HEK293 (cell line): Measurements from ENCODE around the gene RFC1.

ENCODE experiments used
- CTCF ChIA-PET: fragments of 350-600 bp; formaldehyde crosslinking; extraction: SDS; loops from one replicate; lab custom pipeline; 2021; ENCODE audit warnings: antibody characterized with exemption; lab: Yijun Ruan, JAX
- POLR2A ChIA-PET: fragments of 300-600 bp; formaldehyde crosslinking; extraction: SDS; loops from one replicate; lab custom pipeline; 2020; ENCODE audit warnings: antibody characterized with exemption, inconsistent platforms; lab: Yijun Ruan, JAX
- H3K27ac ChIP-seq: fragments of 200-500 bp; sonication (Bioruptor generic); 2 replicates; pipeline ENCODE4 v1.5.1; 2014; ENCODE audit warnings: low read depth, low read length, control low read depth, inconsistent platforms; ENCODE audit errors: extremely low read depth
- H3K36me3 ChIP-seq, 2 experiments: fragments of 200-500 bp in 1 of 2; sonication (Bioruptor generic) in 1 of 2; 1 replicate in 1 of 2; 2 replicates in 1 of 2; pipeline ENCODE4 v1.5.1; 2014 to 2017; ENCODE audit warnings: inconsistent platforms in 2 of 2, low read length in 2 of 2; ENCODE audit not compliant: control insufficient read depth in 2 of 2, insufficient read depth in 1 of 2
- H3K4me1 ChIP-seq: fragments of 200-500 bp; sonication (Bioruptor generic); 2 replicates; pipeline ENCODE4 v1.5.1; 2014; ENCODE audit warnings: mild to moderate bottlenecking, low read length, inconsistent platforms; ENCODE audit not compliant: control insufficient read depth, insufficient read depth
- H3K4me3 ChIP-seq: 2 replicates; pipeline ENCODE4 v1.5.1; 2011; ENCODE audit warnings: low read depth, mild to moderate bottlenecking, control low read depth, low read length, moderate library complexity
- H3K9me3 ChIP-seq: fragments of 200-500 bp; sonication (Bioruptor generic); 2 replicates; pipeline ENCODE4 v1.5.1; 2014; ENCODE audit warnings: low read depth, low read length, inconsistent platforms; ENCODE audit not compliant: control insufficient read depth, insufficient read depth
- MYNN ChIP-seq: fragments of 450-650 bp; formaldehyde crosslinking; IDR thresholded peaks from 2 replicates; pipeline ENCODE4 v1.5.1; 2016; ENCODE audit warnings: missing biosample characterization, missing genetic modification characterization, borderline replicate concordance
- SETDB1 ChIP-seq: IDR thresholded peaks from one replicate; pipeline ENCODE4 v1.6.1; 2017; ENCODE audit warnings: mild to moderate bottlenecking, low read length, moderate library complexity, mixed read lengths; ENCODE audit not compliant: insufficient read length
- WT1 ChIP-seq: fragments of 450-650 bp; formaldehyde crosslinking; IDR thresholded peaks from 2 replicates; pipeline ENCODE4 v1.5.1; 2016; ENCODE audit warnings: missing biosample characterization, missing genetic modification characterization
- ZBTB44 ChIP-seq: fragments of 450-650 bp; IDR thresholded peaks from 2 replicates; pipeline ENCODE4 v1.5.1; 2018; ENCODE audit warnings: missing biosample characterization, mild to moderate bottlenecking, missing genetic modification characterization
- ZNF114 ChIP-seq: fragments of 450-650 bp; formaldehyde crosslinking; IDR thresholded peaks from 2 replicates; pipeline ENCODE4 v1.5.0; 2017; ENCODE audit warnings: missing biosample characterization, missing genetic modification characterization
- ZNF292 ChIP-seq: fragments of 450-650 bp; formaldehyde crosslinking; IDR thresholded peaks from 2 replicates; pipeline ENCODE4 v1.5.1; 2016; ENCODE audit warnings: low read depth, missing biosample characterization, missing genetic modification characterization, borderline replicate concordance
- ZNF391 ChIP-seq: fragments of 450-650 bp; formaldehyde crosslinking; IDR thresholded peaks from 2 replicates; pipeline ENCODE4 v1.5.1; 2016; ENCODE audit warnings: low read depth, missing biosample characterization, missing genetic modification characterization, borderline replicate concordance
- ZNF449 ChIP-seq: fragments of 450-650 bp; formaldehyde crosslinking; IDR thresholded peaks from 2 replicates; pipeline ENCODE4 v1.5.1; 2017; ENCODE audit warnings: missing biosample characterization, mild to moderate bottlenecking, missing genetic modification characterization, moderate library complexity
- ZNF514 ChIP-seq: fragments of 450-650 bp; formaldehyde crosslinking; IDR thresholded peaks from 2 replicates; pipeline ENCODE4 v1.5.1; 2016; ENCODE audit warnings: missing biosample characterization, missing genetic modification characterization
- ZNF610 ChIP-seq: fragments of 450-650 bp; formaldehyde crosslinking; IDR thresholded peaks from 2 replicates; pipeline ENCODE4 v1.5.1; 2016; ENCODE audit warnings: missing biosample characterization, missing genetic modification characterization, borderline replicate concordance
- ZNF639 ChIP-seq: fragments of 450-650 bp; formaldehyde crosslinking; IDR thresholded peaks from 2 replicates; pipeline ENCODE4 v1.5.1; 2016; ENCODE audit warnings: missing biosample characterization, missing genetic modification characterization
- ZNF768 ChIP-seq: fragments of 450-650 bp; formaldehyde crosslinking; IDR thresholded peaks from 2 replicates; pipeline ENCODE4 v1.5.1; 2018; ENCODE audit warnings: missing biosample characterization, mild to moderate bottlenecking, missing genetic modification characterization
- ZSCAN23 ChIP-seq: fragments of 450-650 bp; formaldehyde crosslinking; IDR thresholded peaks from 2 replicates; pipeline ENCODE4 v1.5.1; 2016; ENCODE audit warnings: missing biosample characterization, missing genetic modification characterization

The RFC1 gene

GRCh38 chr4:39305912-39306677 lies 60.1 kb downstream of the RFC1 start:
- no peaks in the 10 kb centered on the region for H3K9me3 ChIP-seq
- H3K27ac ChIP-seq = no peak overlapping the region
- H3K4me1 ChIP-seq = no peaks in the 10 kb centered on the region
- H3K4me3 ChIP-seq = no peak overlapping the region
- TF ChIP-seq MYNN = no peak
- no peak for TF ChIP-seq ZNF449
- TF ChIP-seq ZNF391 (tag by site-specific recombination) = no peak
- ChIA-PET CTCF (no interaction called here), POLR2A (no interaction called here)
- H3K36me3 ChIP-seq = peaks cover 5 to 85% of the 10 kb centered on the region in 2 experiments; a peak in 2 of 3 replicates

- no peak overlapping the region for H3K27ac ChIP-seq
- CTCF ChIA-PET = no interaction called here
- no peaks in the 10 kb centered on the region for H3K4me1 ChIP-seq
- TF ChIP-seq ZNF610 (tag by site-specific recombination) = no peak
- H3K4me3 ChIP-seq = no peak overlapping the region
- H3K9me3 ChIP-seq = no peaks in the 10 kb centered on the region
- peaks cover 5 to 85% of the 10 kb centered on the region in 2 experiments; a peak in 2 of 3 replicates for H3K36me3 ChIP-seq
- POLR2A ChIA-PET = no interaction called here
Measured at GRCh38 chr4:39304651-39305050, 61.5 kb downstream of the RFC1 start.

GRCh38 chr4:39303871-39304270 lies 62.3 kb downstream of the RFC1 start:
- H3K9me3 ChIP-seq = no peaks in the 10 kb centered on the region
- no peak overlapping the region for H3K27ac ChIP-seq
- H3K4me1 ChIP-seq = no peaks in the 10 kb centered on the region
- H3K4me3 ChIP-seq = no peak overlapping the region
- ChIA-PET CTCF (no interaction called here), POLR2A (no interaction called here)
- H3K36me3 ChIP-seq = peaks cover 5 to 79% of the 10 kb centered on the region in 2 experiments; a peak in 2 of 3 replicates
- no peak for TF ChIP-seq ZSCAN23 (tag by site-specific recombination)
- TF ChIP-seq ZNF114 (tag by site-specific recombination) = no peak
- no peak for TF ChIP-seq ZBTB44 (tag by site-specific recombination)
- TF ChIP-seq ZNF514 (tag by site-specific recombination) = no peak
- no peak for TF ChIP-seq ZNF639 (tag by site-specific recombination)
- TF ChIP-seq ZNF449 = no peak
- no peak for TF ChIP-seq ZNF768 (tag by site-specific recombination)
- no peak for TF ChIP-seq WT1 (tag by site-specific recombination)
- no peak for TF ChIP-seq SETDB1
- TF ChIP-seq ZNF292 (tag by site-specific recombination) = no peak
- TF ChIP-seq ZNF391 (tag by site-specific recombination) = no peak
